ENCODE measurements around the gene ATP2C2.
A peak's percentile ranks its signal among the peaks of the same experiment; 100 is the strongest.

ATP2C2 gene

GRCh38 chr16:84497418-84498222 lies 129.3 kb downstream of the ATP2C2 start:
- no peak for DNase-seq (ENCODE audit: low spot score)

- no peak for DNase-seq (ENCODE audit: low spot score)
Observed at GRCh38 chr16:84498223-84498610, 129.9 kb downstream of the ATP2C2 start.

GRCh38 chr16:84498859-84499620 lies 130.7 kb downstream of the ATP2C2 start:
- DNase-seq (ENCODE audit: low spot score) = no peak

GRCh38 chr16:84499638-84500037 lies 131.3 kb downstream of the ATP2C2 start:
- no peak for DNase-seq (ENCODE audit: low spot score)

GRCh38 chr16:84500531-84500930 lies 132.2 kb downstream of the ATP2C2 start:
- no peak for DNase-seq (ENCODE audit: low spot score)

- DNase-seq (ENCODE audit: low spot score) = peak; percentile 42
Observed at GRCh38 chr16:84501077-84501735, 132.9 kb downstream of the ATP2C2 start.

GRCh38 chr16:84502075-84502474 lies 133.7 kb downstream of the ATP2C2 start:
- no peak for DNase-seq (ENCODE audit: low spot score)

- no peak for DNase-seq (ENCODE audit: low spot score)
Observed at GRCh38 chr16:84502581-84502980, 134.2 kb downstream of the ATP2C2 start.

- DNase-seq (ENCODE audit: low spot score) = peak; percentile 68
Observed at GRCh38 chr16:84503751-84504395, 135.5 kb downstream of the ATP2C2 start.

GRCh38 chr16:84504420-84505248 lies 136.3 kb downstream of the ATP2C2 start, which contains the start of gene MEAK7:
TSS of gene MEAK7 (minus strand) at chr16:84504659. CDS start at chr16:84498086, 6,573 bp downstream.
- peak; percentile 100 for DNase-seq (ENCODE audit: low spot score)

GRCh38 chr16:84505249-84506187 lies 137.2 kb downstream of the ATP2C2 start:
- no peak for DNase-seq (ENCODE audit: low spot score)

- no peak for DNase-seq (ENCODE audit: low spot score)
Observed at GRCh38 chr16:84507011-84507982, 139.0 kb downstream of the ATP2C2 start.

GRCh38 chr16:84508502-84508901 lies 140.2 kb downstream of the ATP2C2 start:
- no peak for DNase-seq (ENCODE audit: low spot score)

GRCh38 chr16:84509032-84509950 lies 141.0 kb downstream of the ATP2C2 start:
- DNase-seq (ENCODE audit: low spot score) = no peak

- peak; percentile 85 for DNase-seq (ENCODE audit: low spot score)
Observed at GRCh38 chr16:84511180-84511800, 143.0 kb downstream of the ATP2C2 start.

- DNase-seq (ENCODE audit: low spot score) = no peak
Observed at GRCh38 chr16:84511831-84512230, 143.5 kb downstream of the ATP2C2 start.

- no peak for DNase-seq (ENCODE audit: low spot score)
Observed at GRCh38 chr16:84513123-84513522, 144.8 kb downstream of the ATP2C2 start.

Measured in GM03348 (cell line).